GM18508 (cell line): Measurements from ENCODE around the gene ZNF423.

ENCODE experiments used
- ATAC-seq: cut with Tn5 transposase; IDR thresholded peaks from one replicate; pipeline ENCODE4 v1.9.1; 2021; ENCODE audit warnings: moderate number of reproducible peaks; ENCODE audit not compliant: insufficient read depth, unreplicated experiment

The ZNF423 gene

GRCh38 chr16:49701789-49702494 is 154.0 kb downstream of the ZNF423 start:
- no peak for ATAC-seq

- ATAC-seq: no peak
Measured at GRCh38 chr16:49701065-49701685, 154.7 kb downstream of the ZNF423 start.

GRCh38 chr16:49700251-49701064 is 155.5 kb downstream of the ZNF423 start:
- ATAC-seq: no peak

DNA sequence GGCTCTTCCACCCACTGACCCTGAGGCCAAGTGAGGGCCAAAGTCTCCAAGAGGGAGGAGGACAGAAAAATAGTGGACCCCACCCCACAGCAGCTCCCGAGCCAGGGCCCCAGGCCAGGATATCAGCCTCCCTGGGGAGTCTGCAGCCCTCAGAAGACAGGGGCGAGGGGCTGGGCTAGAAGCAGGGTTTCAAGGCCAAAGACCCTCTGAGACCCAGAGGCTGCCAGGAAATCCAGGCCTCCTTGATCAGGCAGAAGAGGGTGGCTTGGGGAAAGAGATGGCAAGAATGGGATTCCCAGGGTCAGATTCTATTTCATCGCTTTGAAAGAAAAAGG is 156.1 kb downstream of the ZNF423 start:
- ATAC-seq: no peak

GRCh38 chr16:49698931-49699840 is 156.7 kb downstream of the ZNF423 start:
- no peak for ATAC-seq

DNA sequence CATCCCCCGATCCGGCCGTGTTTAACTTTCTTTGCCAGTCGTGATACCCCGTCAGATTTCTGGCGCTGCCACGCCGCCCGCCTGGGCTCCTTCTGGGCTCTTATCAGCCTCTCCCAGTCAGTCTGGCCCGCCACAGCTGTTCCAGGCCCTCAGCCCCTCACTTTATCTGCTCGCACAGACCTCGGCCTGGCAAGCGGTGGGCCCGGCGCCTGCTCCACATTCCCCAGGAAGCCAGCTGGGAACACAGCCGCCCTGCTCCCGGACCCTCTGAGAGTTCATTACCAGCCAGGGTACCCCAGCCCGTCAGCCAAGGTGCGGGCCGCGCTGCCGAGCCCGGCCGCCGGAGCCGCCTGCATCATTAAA is 157.5 kb downstream of the ZNF423 start:
- no peak for ATAC-seq

GRCh38 chr16:49697631-49698452 is 158.1 kb downstream of the ZNF423 start:
- no peak for ATAC-seq

GRCh38 chr16:49696414-49697101 is 159.4 kb downstream of the ZNF423 start:
- ATAC-seq: no peak

DNA sequence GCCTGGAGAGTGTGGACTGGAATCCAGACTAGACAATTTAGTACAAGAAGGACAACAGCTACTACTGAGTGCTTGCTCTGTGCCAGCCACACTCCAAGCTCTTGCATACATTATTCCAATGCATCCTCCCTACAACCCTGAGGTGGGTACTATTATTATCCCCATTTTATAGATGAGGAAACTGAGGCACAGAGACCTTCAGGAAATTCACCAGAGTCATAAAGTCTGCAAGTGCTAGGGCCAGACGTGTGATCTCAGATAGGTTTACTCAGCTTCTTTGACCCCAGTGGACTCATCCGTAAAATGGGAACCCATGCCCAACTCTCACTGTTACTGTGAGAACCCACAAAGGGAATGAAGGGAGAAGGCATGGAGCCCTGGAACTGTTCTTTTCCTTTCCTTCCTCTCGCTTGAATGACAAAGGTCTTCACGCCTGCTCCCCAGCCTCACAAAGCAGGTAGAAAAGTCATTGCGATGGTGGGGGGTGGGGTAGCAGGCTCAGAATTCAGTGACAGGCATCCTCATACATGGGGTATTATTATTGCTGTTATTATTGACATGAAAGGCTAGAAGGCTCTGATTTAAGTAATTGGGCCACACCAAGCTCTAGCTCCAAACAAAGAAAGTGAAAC is 160.0 kb downstream of the ZNF423 start:
- ATAC-seq: no peak

DNA sequence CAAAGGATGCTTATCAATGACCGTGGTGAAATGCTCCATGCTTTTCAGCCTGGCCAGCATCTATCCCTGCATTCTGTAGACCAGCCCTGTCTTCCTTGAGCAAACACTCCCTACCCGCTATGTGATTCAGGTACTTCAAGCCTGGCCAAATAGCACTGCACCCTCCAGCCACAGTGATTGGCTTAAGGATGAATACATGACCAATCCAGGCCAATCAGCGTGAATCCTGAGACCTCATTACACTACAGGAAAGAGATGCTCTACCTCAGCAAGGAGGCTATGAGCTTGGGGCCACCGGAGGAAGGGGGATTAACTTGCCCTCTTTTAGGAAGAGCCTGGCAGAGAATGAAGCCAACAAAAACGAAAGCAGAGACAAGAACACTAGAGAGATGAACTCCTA is 162.5 kb downstream of the ZNF423 start:
- no peak for ATAC-seq

- no peak for ATAC-seq
Measured at GRCh38 chr16:49690778-49691177, 165.1 kb downstream of the ZNF423 start.

DNA sequence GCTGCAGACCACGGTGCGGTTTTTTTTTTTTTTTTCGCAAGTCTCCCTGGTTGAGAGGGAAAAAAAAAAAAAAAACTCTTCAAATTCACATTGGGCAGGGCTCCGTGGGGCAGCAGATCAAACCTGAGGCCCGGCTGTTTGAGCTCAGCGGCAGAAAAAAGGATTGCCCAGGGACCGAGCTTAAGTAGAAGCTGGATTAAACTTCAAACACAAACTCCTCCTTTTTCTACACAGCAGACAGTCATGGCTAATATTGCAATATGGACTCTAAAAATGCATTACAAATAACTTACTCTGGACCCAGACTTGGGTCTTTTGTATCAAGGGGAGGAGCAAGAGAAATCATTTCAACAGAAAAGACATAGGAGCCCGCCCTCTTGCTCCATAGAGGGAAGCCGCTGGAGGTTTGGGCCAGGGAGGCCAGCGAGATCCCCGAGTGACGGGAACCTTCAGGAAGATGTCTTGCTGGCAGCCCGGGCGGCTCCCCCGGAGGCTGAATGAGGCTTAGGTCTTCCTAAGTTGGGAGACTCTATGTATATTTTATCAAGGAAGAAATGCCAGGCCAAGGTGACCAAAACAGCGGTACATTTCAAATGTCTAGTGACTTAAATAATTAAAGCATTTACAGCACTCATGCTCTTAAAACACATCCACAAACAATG is 167.7 kb downstream of the ZNF423 start:
- ATAC-seq: no peak

- ATAC-seq: no peak
Measured at GRCh38 chr16:49687476-49688002, 168.4 kb downstream of the ZNF423 start.

- ATAC-seq: no peak
Measured at GRCh38 chr16:49684696-49685095, 171.2 kb downstream of the ZNF423 start.

- ATAC-seq: no peak
Measured at GRCh38 chr16:49682577-49683165, 173.2 kb downstream of the ZNF423 start.

DNA sequence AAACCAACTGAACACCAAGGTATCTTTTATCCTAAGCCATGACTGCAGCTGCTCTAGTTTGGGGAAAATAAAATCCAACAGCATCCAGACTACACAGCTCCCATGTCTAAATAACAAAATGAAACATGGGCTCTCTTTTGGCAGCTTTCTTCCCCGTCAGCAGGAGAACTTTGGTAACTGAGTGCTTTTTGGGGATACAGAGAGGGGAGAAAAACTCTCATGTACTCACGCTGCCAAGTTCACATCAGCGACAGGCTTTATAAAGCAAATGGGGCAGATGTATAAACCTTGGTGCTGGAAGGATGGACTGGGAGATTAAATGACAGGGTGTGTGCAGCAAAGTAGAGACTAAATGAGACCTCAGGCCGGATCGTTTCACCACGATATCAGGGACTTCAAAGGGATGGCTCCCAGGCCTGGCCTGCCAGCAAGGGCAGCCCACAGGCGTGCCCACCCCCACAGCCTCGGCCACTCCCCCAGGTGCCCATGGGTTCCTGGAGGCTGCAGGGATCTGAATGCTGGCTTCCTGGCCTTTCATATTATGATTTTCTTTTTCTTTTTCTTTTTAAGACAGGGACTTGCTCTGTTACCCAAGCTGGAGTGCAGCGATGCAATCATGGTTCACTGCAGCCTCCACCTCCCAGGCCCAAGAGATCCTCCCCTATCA is 174.6 kb downstream of the ZNF423 start:
- ATAC-seq: no peak

GRCh38 chr16:49679095-49679494 is 176.8 kb downstream of the ZNF423 start:
- ATAC-seq: no peak
